K562 (cell line): ENCODE data around the gene PTGR2. TPM values are rescaled to one million over a fixed set of nuclear protein-coding genes. Genes with fewer than 3 reads are reported as not detected.

Source experiments
- ADNP ChIP-seq: fragments of 200-800 bp; sonication (Bioruptor generic); IDR thresholded peaks from 2 replicates; pipeline ENCODE4 v1.6.1; 2016; ENCODE audit warnings: missing genetic modification characterization, missing compliant biosample characterization
- BACH1 ChIP-seq: fragments of 200-800 bp; sonication (Bioruptor generic); IDR thresholded peaks from 2 replicates; pipeline ENCODE4 v1.6.1; 2016; ENCODE audit warnings: missing genetic modification characterization, missing compliant biosample characterization
- CLOCK ChIP-seq: fragments of 250-450 bp; sonication (Bioruptor Pico); IDR thresholded peaks from 2 replicates; pipeline ENCODE4 v1.4.0; 2020; ENCODE audit warnings: mild to moderate bottlenecking, moderate library complexity, borderline replicate concordance
- HOMEZ ChIP-seq: fragments of 250-450 bp; sonication (Bioruptor Pico); IDR thresholded peaks from 2 replicates; pipeline ENCODE4 v1.4.0; 2020; ENCODE audit warnings: mild to moderate bottlenecking, moderate library complexity
- KLF16 ChIP-seq: IDR thresholded peaks from 2 replicates; pipeline ENCODE4 v1.6.1; 2016; ENCODE audit warnings: antibody characterized with exemption
- NELFE ChIP-seq: IDR thresholded peaks from 2 replicates; pipeline ENCODE4 v1.6.1; 2011; ENCODE audit warnings: mild to moderate bottlenecking; ENCODE audit not compliant: insufficient read depth, insufficient read length
- OTX1 ChIP-seq: fragments of 450-650 bp; formaldehyde crosslinking; IDR thresholded peaks from 2 replicates; pipeline ENCODE4 v1.4.0; 2022; ENCODE audit warnings: mild to moderate bottlenecking
- RBFOX2 ChIP-seq: fragments of 200-400 bp; formaldehyde crosslinking; IDR thresholded peaks from 2 replicates; pipeline ENCODE4 v1.6.1; 2017; ENCODE audit warnings: low read depth, mild to moderate bottlenecking, low read length, moderate library complexity
- SAFB2 ChIP-seq: fragments of 200-400 bp; formaldehyde crosslinking; IDR thresholded peaks from 2 replicates; pipeline ENCODE4 v1.6.1; 2018; ENCODE audit warnings: borderline replicate concordance, low read length, low read depth, moderate library complexity; ENCODE audit not compliant: severe bottlenecking
- SMAD4 ChIP-seq: fragments of 250-450 bp; sonication (Bioruptor Pico); conservative IDR thresholded peaks from 2 replicates; pipeline ENCODE4 v1.8.0; 2021; ENCODE audit warnings: inconsistent platforms, mild to moderate bottlenecking, moderate library complexity
- TAL1 ChIP-seq: fragments of 450-650 bp; IDR thresholded peaks from 2 replicates; pipeline ENCODE4 v1.6.1; 2016; ENCODE audit warnings: mild to moderate bottlenecking
- TFAP4 ChIP-seq: sonication (generic); formaldehyde crosslinking; IDR thresholded peaks from 2 replicates; pipeline ENCODE4 v1.8.0; 2022; ENCODE audit warnings: missing genetic modification reagents, mild to moderate bottlenecking, moderate library complexity, borderline replicate concordance
- TGIF2 ChIP-seq: sonication (generic); formaldehyde crosslinking; IDR thresholded peaks from 2 replicates; pipeline ENCODE4 v1.8.1; 2022; ENCODE audit warnings: mild to moderate bottlenecking, missing genetic modification reagents, moderate library complexity
- XRCC3 ChIP-seq: fragments of 450-650 bp; IDR thresholded peaks from 2 replicates; pipeline ENCODE4 v1.6.1; 2017; ENCODE audit warnings: mild to moderate bottlenecking, moderate library complexity
- ZKSCAN3 ChIP-seq: fragments of 250-450 bp; sonication (Bioruptor Pico); IDR thresholded peaks from 2 replicates; pipeline ENCODE4 v1.4.0; 2020
- ZNF23 ChIP-seq: fragments of 250-450 bp; sonication (Bioruptor Pico); IDR thresholded peaks from 2 replicates; pipeline ENCODE4 v1.4.0; 2020; ENCODE audit warnings: mild to moderate bottlenecking
- ZNF232 ChIP-seq: sonication (generic); formaldehyde crosslinking; IDR thresholded peaks from 2 replicates; pipeline ENCODE4 v1.8.0; 2022; ENCODE audit warnings: mild to moderate bottlenecking, missing genetic modification reagents
- ZNF24 ChIP-seq: fragments of 450-650 bp; IDR thresholded peaks from 2 replicates; pipeline ENCODE4 v1.6.1; 2016
- ZNF277 ChIP-seq: fragments of 250-450 bp; sonication (Bioruptor Pico); IDR thresholded peaks from 2 replicates; pipeline ENCODE4 v1.8.0; 2022; ENCODE audit warnings: inconsistent platforms, mild to moderate bottlenecking, moderate library complexity, borderline replicate concordance
- ZNF695 ChIP-seq: fragments of 450-650 bp; formaldehyde crosslinking; IDR thresholded peaks from 2 replicates; pipeline ENCODE4 v1.4.0; 2020; ENCODE audit warnings: mild to moderate bottlenecking, moderate library complexity
- polyA plus RNA-seq, 8 experiments: library from polyadenylated mRNA; depleted of rRNA in 4 of 8; stranded (reverse) in 5 of 8; unstranded in 3 of 8; fragments of >200 nt; fragmentation: Nextera tagmentation in 2 of 8; fragmentation: Illumina TruSeq in 1 of 8; extraction: Ambion mirVana in 2 of 8; extraction: Trizol in 1 of 8; gene quantifications; 2 replicates each; pipeline versions ENCODE4 v1.2.1 to v1.2.3, GENCODE V29; 2011 to 2014; ENCODE audit warnings: inconsistent platforms in 1 of 8, missing spikeins in 1 of 8
- total RNA-seq, 7 experiments: library from RNA; depleted of rRNA in 6 of 7; stranded (reverse); fragments of >200 nt in 6 of 7; fragmentation: Illumina TruSeq in 2 of 7; extraction: Trizol in 2 of 7; gene quantifications; 2 replicates each; pipeline versions ENCODE4 v1.2.1 to v1.2.3, GENCODE V29; 2011 to 2021; ENCODE audit warnings: low replicate concordance in 1 of 7
- TF ChIP-seq, protein P1 (sequence below): fragments of 200-800 bp; sonication (Bioruptor generic); IDR thresholded peaks from 2 replicates; pipeline ENCODE4 v1.6.1; 2017; ENCODE audit warnings: missing genetic modification characterization, missing compliant biosample characterization
- TF ChIP-seq, protein P2 (sequence below): fragments of 250-450 bp; sonication (Bioruptor Pico); IDR thresholded peaks from 2 replicates; pipeline ENCODE4 v1.8.0; 2021; ENCODE audit warnings: borderline replicate concordance, mild to moderate bottlenecking, moderate library complexity; ENCODE audit not compliant: poor library complexity, severe bottlenecking

Gene PTGR2
- total and polyA plus RNA-seq, 9 of the 15 experiments (the other 6 are each of a cell fraction or from before 2014, with no cell fraction given) = 7.4 to 23.0 (median 13.0) TPM

- no peak for TF ChIP-seq HOMEZ (CRISPR knock-in tag)
- TF ChIP-seq RBFOX2 = no peak
- peak; percentile 88 for TF ChIP-seq TAL1
- TF ChIP-seq CLOCK (CRISPR knock-in tag) = no peak
- TF ChIP-seq, protein P1, sequence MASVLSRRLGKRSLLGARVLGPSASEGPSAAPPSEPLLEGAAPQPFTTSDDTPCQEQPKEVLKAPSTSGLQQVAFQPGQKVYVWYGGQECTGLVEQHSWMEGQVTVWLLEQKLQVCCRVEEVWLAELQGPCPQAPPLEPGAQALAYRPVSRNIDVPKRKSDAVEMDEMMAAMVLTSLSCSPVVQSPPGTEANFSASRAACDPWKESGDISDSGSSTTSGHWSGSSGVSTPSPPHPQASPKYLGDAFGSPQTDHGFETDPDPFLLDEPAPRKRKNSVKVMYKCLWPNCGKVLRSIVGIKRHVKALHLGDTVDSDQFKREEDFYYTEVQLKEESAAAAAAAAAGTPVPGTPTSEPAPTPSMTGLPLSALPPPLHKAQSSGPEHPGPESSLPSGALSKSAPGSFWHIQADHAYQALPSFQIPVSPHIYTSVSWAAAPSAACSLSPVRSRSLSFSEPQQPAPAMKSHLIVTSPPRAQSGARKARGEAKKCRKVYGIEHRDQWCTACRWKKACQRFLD (CRISPR knock-in tag) = no peak
- TF ChIP-seq BACH1 (tag) = no peak
- TF ChIP-seq XRCC3 = no peak
- TF ChIP-seq SMAD4 (CRISPR knock-in tag) = peak; percentile 24; the same call in 1 of the 2 replicates
- no peak for TF ChIP-seq ZKSCAN3
- no peak for TF ChIP-seq ZNF23 (CRISPR knock-in tag)
- no peak for TF ChIP-seq ZNF232
- TF ChIP-seq KLF16 = peak; percentile 66; the same call in 1 of the 2 replicates
- no peak for TF ChIP-seq SAFB2
- no peak for TF ChIP-seq ZNF695 (CRISPR knock-in tag)
- no peak for TF ChIP-seq ZNF277 (CRISPR knock-in tag)
- no peak for TF ChIP-seq ZNF24
- no peak for TF ChIP-seq TFAP4 (CRISPR knock-in tag)
- no peak for TF ChIP-seq ADNP (tag)
- TF ChIP-seq, protein P2, sequence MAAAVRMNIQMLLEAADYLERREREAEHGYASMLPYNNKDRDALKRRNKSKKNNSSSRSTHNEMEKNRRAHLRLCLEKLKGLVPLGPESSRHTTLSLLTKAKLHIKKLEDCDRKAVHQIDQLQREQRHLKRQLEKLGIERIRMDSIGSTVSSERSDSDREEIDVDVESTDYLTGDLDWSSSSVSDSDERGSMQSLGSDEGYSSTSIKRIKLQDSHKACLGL (CRISPR knock-in tag) = no peak
- TF ChIP-seq OTX1 (CRISPR knock-in tag) = no peak
- no peak for TF ChIP-seq TGIF2
- no peak for TF ChIP-seq NELFE
Measured at GRCh38 chr14:73861073-73861472, 9.4 kb downstream of the PTGR2 start (continued).
